GM21360 (cell line): ENCODE data around the gene ARHGAP15.

Experiments used
- ATAC-seq: cut with Tn5 transposase; IDR thresholded peaks from one replicate; pipeline ENCODE4 v1.9.1; 2021; ENCODE audit warnings: mild to moderate bottlenecking, moderate library complexity; ENCODE audit not compliant: unreplicated experiment

Gene ARHGAP15

GRCh38 chr2:143334837-143335236 lies 205.6 kb downstream of the ARHGAP15 start:
- ATAC-seq: no peak

GRCh38 chr2:143336719-143337210 lies 207.5 kb downstream of the ARHGAP15 start:
- no peak for ATAC-seq

GRCh38 chr2:143341478-143341877 lies 212.3 kb downstream of the ARHGAP15 start:
- ATAC-seq: no peak

GRCh38 chr2:143344780-143345179 lies 215.6 kb downstream of the ARHGAP15 start:
- ATAC-seq: no peak

- no peak for ATAC-seq
Measured at GRCh38 chr2:143345887-143346787, 216.9 kb downstream of the ARHGAP15 start.

GRCh38 chr2:143347271-143347695 lies 218.1 kb downstream of the ARHGAP15 start:
- ATAC-seq: no peak

- ATAC-seq: no peak
Measured at GRCh38 chr2:143347901-143348414, 218.7 kb downstream of the ARHGAP15 start.

GRCh38 chr2:143354050-143354750 lies 225.0 kb downstream of the ARHGAP15 start:
- no peak for ATAC-seq

- ATAC-seq: no peak
Measured at GRCh38 chr2:143355870-143356269, 226.7 kb downstream of the ARHGAP15 start.

- ATAC-seq: no peak
Measured at GRCh38 chr2:143356336-143356735, 227.1 kb downstream of the ARHGAP15 start.

- ATAC-seq: no peak
Measured at GRCh38 chr2:143356736-143357446, 227.7 kb downstream of the ARHGAP15 start.

GRCh38 chr2:143357966-143358365 lies 228.7 kb downstream of the ARHGAP15 start:
- ATAC-seq: no peak

GRCh38 chr2:143361346-143361745 lies 232.1 kb downstream of the ARHGAP15 start:
- ATAC-seq: no peak

- no peak for ATAC-seq
Measured at GRCh38 chr2:143371616-143372015, 242.4 kb downstream of the ARHGAP15 start.

- ATAC-seq: no peak
Measured at GRCh38 chr2:143375384-143375880, 246.2 kb downstream of the ARHGAP15 start.

GRCh38 chr2:143378996-143379395 lies 249.8 kb downstream of the ARHGAP15 start:
- ATAC-seq: no peak

GRCh38 chr2:143379955-143380354 lies 250.7 kb downstream of the ARHGAP15 start:
- ATAC-seq: no peak

GRCh38 chr2:143382573-143382972 lies 253.4 kb downstream of the ARHGAP15 start:
- no peak for ATAC-seq

- no peak for ATAC-seq
Measured at GRCh38 chr2:143383016-143383415, 253.8 kb downstream of the ARHGAP15 start.

- ATAC-seq: no peak
Measured at GRCh38 chr2:143384111-143384510, 254.9 kb downstream of the ARHGAP15 start.

GRCh38 chr2:143390171-143390570 lies 261.0 kb downstream of the ARHGAP15 start:
- ATAC-seq: no peak
